GM18517 (cell line): ENCODE data around the gene GLI1.

ENCODE experiments used
- ATAC-seq: cut with Tn5 transposase; IDR thresholded peaks from one replicate; pipeline ENCODE4 v1.9.1; 2021; ENCODE audit warnings: mild to moderate bottlenecking, moderate library complexity; ENCODE audit not compliant: unreplicated experiment

GLI1 gene

DNA sequence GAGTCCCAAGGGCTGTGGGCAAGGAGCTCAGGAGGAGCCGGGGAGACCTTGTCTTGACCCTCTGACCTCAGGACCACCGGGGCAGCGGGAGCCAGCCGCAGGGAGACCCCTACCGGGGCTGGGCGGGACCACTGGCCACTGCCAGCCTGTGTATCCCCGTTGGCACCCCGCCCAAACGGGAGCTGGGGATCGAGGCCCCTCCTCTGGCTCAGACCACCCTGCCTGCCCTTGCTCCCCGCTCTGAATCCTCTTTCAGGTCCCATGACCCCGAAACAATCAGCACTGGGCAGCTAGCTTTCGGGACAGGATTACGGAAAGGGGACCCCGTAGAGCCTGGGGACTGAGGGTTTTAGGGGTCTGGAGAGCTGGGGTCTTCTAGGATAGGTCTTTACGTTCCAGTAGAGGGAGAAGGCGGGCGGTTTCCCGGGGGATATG is 1.3 kb downstream of the GLI1 start:
- ATAC-seq, result no peak

DNA sequence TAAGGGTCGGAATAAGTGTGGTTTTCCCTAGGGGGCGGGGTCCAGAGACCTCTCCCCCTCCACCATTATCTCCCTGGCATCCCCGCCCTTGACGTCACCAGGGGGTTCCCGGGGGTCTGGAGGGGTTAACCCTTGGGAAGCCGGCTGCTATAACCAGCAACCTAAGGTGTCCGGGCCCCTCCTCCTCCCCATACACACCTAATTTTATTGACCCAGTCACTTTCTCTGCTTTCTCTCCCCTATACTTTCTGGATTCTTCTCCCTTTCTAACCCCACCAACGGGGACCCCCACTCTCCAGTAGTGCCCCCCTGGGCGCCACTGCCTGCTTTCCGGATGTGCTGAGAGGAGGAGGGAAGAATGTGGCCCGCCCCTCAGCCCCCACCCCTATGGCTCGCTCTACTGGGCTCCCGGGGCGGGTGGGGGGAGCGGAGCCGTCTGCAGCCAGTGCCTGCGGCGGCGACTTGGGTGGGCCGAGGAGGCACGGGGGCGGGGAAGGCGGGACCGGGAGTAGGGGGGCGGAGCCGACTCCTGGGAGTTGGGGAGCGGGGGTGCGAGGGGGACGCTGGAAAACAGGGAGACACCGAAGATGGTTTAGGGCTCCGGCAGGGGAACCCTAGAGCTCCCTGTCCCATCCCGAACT is 1.8 kb downstream of the GLI1 start:
- ATAC-seq, result no peak

DNA sequence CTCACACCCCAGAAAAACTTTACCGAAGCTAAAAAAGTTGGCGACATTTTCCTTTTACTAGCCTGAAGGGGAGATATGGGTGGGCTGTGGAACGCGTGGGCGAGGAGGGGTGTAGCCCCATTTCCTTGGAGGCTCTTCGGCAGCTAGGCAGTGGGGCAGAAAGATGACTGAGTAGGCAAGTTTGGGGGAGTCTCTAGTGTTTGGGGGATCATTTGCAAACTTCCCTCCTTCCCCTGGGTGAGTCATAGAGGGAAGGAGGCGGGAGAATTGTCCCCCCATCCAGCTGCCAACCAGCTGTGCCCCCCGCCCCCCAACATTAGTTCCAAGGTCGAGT is 2.3 kb downstream of the GLI1 start:
- no peak for ATAC-seq

DNA sequence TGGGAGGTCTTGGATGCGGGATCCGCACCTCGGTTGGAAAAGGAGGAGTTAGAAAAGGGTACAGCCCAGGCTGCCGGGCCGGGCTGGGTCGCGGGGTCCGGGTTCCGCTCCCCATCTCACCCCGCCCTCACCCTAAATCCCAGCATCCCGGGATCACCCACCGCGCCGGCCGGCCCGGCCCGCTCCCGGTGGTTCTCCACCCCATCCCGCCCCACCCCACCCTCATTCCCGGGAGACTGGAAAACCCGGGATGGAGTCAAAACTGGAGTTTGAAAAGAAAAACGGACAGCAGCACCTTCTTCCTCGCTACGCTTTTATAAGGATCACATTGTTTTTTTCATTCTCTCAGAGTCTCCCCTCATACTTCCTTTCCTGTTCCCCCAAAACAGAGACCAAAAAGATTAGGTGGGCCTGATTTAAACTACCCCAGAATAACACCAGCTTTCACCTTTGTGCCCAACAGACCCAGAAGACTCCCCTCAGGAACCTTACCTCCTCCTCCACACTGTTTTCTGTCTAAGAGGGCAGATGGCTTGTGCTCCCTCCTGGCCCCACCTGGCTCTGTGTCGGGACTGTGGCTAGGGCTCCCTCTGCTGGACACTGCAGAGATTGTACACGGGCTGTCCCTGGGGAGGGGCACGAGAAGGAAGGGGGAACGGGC is 2.8 kb downstream of the GLI1 start:
- peak; percentile 65 for ATAC-seq

DNA sequence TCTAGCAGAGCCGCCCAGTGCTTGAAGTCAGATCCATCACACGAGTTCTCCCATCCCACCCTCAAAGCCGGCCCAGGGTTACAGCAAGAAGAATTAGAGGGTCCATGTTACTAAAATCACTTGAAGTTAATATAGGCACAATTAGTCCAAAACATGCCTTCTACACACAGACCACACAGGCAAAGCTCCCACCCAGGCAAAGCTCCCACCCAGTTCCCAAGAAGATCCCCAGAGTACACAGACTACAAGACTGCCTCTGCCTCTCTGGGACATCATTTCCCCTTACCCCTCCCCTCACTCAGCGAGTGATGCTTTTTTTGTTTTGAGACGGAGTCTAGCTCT is 3.3 kb downstream of the GLI1 start:
- no peak for ATAC-seq

DNA sequence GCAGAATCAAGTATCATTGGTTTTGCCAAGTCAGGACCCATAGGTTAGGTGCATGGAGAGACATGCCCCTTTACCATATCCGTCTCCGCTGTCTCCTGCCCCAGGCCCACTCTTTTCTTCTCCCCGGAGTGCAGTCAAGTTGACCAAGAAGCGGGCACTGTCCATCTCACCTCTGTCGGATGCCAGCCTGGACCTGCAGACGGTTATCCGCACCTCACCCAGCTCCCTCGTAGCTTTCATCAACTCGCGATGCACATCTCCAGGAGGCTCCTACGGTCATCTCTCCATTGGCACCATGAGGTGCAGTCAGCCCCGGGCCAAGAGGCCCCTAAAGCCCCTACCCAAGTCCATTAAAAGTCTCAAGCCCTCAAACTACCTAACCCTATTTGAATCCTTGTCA is 5.0 kb downstream of the GLI1 start:
- ATAC-seq, result no peak

DNA sequence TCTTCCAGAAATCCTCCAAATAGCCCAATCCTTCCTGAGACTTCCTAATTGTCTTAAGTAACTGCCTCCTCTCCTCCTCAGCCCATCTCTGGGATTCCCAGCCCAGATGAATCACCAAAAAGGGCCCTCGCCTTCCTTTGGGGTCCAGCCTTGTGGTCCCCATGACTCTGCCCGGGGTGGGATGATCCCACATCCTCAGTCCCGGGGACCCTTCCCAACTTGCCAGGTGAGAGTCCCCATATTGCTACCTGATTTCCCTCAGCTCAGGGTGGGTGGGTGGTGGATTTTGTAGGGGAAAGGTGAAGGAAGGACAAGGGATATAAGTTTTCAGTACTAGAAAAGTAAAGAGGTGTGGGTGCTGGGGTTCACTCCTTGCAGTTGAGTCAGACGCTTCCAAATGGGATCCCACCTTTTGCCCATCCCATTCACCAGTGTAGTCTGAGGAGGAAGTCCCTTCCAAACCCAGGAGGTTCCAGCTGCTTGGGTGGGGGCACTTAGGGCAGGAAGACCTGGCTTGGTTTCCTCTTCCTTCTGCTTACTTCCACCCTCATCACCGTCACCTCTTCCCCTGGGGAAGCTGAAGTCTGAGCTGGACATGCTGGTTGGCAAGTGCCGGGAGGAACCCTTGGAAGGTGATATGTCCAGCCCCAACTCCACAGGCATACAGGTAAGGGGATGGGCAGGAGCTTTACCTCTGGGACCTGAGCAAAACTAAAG is 5.6 kb downstream of the GLI1 start:
- ATAC-seq, result no peak

DNA sequence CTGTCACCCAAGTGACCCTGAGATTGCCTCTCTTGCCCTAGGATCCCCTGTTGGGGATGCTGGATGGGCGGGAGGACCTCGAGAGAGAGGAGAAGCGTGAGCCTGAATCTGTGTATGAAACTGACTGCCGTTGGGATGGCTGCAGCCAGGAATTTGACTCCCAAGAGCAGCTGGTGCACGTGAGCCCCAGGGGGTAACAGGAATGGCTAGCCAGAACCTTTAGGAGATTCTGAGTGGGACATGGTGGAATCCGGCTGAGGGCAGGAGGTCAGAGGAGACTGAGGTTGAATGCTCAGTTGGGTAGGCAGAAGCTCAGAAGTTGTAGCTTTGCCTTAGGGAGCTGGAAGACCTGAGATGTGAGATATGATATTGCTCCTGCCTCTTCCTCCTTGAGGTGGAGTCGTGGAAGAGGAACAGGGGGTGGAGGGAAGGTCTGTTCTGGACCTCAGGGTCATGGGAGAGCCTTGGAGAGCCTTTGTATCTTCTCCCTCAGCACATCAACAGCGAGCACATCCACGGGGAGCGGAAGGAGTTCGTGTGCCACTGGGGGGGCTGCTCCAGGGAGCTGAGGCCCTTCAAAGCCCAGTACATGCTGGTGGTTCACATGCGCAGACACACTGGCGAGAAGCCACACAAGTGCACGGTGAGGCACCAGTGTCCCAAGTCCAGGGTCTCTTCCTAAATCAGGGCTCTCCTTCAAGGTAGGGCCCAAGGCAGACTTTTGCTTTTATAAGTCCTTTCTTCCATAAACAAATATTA is 6.3 kb downstream of the GLI1 start:
- ATAC-seq, result no peak

DNA sequence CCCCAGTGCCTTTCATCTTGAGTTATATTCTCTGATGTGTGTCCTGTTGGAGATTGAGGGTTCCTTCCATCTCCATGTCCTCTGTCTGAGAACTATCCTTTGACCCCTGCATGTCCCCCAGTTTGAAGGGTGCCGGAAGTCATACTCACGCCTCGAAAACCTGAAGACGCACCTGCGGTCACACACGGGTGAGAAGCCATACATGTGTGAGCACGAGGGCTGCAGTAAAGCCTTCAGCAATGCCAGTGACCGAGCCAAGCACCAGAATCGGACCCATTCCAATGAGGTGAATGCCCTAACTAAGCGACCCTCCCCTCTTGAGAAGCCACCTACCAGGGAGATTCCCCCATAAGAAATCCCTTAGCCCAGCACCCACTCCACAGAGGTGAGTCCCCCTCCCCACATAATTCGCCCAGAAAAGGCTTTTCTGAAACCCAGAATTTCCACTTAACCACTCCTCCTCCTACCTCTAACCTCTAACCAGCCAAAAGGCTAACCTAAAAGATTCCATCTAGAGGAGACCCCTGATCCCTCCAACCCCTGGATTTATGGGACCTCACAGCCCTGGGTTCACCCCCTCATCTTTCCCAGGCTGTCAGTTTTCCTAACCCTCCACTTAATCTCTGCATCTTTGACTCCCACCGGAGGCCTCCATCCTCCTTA is 7.8 kb downstream of the GLI1 start:
- ATAC-seq, result no peak

DNA sequence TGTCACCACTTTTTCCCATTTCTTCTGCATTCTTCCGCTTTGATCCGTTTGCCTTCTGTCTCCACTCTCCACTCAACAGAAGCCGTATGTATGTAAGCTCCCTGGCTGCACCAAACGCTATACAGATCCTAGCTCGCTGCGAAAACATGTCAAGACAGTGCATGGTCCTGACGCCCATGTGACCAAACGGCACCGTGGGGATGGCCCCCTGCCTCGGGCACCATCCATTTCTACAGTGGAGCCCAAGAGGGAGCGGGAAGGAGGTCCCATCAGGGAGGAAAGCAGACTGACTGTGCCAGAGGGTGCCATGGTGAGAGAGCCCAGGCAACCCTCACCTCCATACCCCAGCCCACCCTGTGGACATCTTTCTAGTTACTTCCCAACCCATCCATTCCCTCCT is 8.3 kb downstream of the GLI1 start:
- ATAC-seq, result no peak

DNA sequence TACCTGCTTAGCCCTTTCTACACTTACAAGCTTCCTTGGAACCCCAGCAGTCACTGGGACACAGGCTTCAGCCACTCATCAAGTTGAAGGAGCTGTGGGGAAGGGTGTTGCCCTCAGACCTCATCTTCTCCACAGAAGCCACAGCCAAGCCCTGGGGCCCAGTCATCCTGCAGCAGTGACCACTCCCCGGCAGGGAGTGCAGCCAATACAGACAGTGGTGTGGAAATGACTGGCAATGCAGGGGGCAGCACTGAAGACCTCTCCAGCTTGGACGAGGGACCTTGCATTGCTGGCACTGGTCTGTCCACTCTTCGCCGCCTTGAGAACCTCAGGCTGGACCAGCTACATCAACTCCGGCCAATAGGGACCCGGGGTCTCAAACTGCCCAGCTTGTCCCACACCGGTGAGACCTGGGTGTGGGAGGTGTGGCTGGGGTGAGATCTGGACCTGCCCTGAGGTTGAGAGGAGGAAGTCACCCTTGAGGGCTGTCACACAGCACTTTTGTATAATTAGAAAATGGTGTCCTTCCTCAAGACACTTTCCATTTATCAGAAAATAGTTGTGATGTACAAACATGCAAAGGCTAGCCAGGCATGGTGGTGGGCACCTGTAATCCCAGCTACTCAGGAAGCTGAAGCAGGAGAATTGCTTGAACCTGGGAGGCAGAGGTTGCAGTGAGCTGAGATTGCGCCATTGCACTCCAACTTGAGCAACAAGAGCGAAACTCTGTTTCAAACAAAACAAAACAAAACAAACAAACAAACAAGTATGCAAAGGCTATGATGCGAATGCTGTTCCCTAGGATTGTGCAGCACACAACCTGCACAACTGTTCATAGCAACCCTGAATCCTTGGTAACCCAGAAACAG is 9.9 kb downstream of the GLI1 start:
- no peak for ATAC-seq

DNA sequence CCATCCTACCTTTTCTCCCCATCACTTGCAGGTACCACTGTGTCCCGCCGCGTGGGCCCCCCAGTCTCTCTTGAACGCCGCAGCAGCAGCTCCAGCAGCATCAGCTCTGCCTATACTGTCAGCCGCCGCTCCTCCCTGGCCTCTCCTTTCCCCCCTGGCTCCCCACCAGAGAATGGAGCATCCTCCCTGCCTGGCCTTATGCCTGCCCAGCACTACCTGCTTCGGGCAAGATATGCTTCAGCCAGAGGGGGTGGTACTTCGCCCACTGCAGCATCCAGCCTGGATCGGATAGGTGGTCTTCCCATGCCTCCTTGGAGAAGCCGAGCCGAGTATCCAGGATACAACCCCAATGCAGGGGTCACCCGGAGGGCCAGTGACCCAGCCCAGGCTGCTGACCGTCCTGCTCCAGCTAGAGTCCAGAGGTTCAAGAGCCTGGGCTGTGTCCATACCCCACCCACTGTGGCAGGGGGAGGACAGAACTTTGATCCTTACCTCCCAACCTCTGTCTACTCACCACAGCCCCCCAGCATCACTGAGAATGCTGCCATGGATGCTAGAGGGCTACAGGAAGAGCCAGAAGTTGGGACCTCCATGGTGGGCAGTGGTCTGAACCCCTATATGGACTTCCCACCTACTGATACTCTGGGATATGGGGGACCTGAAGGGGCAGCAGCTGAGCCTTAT is 10.8 kb downstream of the GLI1 start:
- ATAC-seq, result no peak

DNA sequence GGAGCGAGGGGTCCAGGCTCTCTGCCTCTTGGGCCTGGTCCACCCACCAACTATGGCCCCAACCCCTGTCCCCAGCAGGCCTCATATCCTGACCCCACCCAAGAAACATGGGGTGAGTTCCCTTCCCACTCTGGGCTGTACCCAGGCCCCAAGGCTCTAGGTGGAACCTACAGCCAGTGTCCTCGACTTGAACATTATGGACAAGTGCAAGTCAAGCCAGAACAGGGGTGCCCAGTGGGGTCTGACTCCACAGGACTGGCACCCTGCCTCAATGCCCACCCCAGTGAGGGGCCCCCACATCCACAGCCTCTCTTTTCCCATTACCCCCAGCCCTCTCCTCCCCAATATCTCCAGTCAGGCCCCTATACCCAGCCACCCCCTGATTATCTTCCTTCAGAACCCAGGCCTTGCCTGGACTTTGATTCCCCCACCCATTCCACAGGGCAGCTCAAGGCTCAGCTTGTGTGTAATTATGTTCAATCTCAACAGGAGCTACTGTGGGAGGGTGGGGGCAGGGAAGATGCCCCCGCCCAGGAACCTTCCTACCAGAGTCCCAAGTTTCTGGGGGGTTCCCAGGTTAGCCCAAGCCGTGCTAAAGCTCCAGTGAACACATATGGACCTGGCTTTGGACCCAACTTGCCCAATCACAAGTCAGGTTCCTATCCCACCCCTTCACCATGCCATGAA is 11.5 kb downstream of the GLI1 start:
- no peak for ATAC-seq

DNA sequence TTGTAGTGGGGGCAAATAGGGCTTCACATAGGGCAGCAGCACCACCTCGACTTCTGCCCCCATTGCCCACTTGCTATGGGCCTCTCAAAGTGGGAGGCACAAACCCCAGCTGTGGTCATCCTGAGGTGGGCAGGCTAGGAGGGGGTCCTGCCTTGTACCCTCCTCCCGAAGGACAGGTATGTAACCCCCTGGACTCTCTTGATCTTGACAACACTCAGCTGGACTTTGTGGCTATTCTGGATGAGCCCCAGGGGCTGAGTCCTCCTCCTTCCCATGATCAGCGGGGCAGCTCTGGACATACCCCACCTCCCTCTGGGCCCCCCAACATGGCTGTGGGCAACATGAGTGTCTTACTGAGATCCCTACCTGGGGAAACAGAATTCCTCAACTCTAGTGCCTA is 12.1 kb downstream of the GLI1 start:
- ATAC-seq, result no peak

DNA sequence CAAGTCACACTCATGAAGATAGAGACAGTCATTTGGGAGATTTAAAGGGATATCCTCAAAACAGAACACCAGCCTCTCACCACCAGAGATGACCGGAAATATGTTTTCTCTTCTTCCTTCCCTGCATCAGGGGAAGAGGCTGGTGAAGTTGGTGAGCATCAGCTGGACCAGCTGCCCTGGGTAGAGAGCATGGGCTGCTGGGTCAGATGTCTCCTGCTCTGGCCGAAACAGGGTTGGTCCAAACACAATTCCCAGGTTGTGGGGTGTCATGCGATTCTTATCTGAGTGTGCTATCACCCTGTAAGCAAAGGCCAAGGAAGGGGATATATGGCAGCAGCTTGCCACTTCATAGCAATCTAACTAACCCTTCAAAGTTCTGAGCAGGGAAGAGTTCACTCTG is 12.8 kb downstream of the GLI1 start:
- no peak for ATAC-seq

DNA sequence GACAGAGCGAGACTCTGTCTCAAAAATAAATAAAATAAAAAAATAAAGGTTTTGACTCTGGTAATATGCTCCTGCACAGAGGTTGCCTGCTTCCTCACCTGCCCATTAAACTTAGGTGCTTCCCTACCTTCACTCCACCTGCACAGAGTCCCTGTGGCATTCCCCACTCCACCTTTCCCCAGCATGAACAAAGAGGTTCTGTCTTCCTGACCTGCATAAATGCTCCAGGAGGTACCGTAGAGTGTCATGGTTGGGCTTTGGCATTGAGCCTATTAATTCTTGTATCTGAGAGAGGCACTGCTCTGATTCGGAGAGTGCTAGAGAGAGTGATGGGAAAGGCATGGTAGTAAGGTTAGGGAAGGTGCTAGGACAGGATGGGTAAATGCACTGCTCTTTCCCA is 13.8 kb downstream of the GLI1 start:
- no peak for ATAC-seq

DNA sequence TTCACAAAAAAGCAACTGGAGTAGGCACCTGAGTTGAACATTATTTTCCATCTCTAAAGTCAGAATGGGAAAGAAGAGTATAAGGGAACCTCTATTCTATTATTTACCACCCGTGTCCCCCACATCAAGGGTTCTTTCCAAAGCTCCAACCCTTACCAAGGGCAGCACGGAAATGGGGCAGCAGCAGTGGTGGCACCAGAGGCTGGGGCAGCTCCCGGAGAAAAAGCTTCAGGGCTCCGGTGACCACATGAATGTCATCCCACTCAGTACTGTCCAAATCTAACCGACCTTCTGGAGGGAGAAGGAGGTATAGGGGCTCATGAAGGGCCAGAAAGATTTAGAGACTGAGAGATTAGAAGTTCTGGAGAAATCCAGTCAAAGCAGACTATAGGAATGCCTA is 14.3 kb downstream of the GLI1 start:
- ATAC-seq, result no peak

DNA sequence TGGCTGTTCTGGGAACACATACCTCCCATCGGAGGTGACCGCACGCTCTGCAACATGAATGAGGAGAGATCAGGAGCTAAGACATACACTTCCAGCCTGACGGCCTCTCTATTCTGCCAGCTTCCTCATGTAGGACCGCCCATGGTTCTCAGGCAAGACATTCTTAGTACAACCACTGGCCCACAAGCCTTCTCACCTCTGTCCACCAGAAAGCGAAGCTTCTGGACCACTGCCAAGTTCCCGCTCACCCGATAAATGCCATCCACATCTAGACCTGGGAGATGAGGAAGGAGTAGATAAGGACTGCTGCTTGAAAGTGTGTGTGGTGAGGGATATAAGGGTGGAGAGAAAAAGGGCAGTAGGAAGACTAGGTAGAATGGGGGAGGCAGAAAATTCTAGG is 14.8 kb downstream of the GLI1 start:
- ATAC-seq, result no peak

DNA sequence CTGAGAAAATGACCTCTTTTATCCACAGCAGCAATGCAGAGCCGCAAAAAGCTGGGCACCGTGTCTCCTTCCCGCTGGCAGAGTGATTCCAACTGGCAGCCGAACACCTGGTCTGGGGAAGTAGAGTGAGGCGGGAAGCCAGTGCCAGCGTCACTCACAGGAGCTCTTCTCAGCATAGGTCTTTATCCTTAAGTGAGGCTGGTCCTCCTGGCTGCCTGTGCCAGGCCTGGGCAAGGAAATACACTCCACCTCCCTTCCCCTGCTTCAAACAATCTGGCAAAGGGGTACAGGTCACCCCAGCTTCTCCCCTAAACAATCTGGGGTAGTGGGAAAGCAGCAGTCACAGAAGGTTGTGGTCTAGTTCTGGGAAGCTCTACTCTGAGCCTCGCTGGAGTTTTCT is 15.3 kb downstream of the GLI1 start:
- ATAC-seq, result no peak
